KOPT-K1 (cell line): ENCODE results near the gene SLC16A1.

Experiments
- H3K27ac ChIP-seq: fragments of 200-600 bp; sonication (generic); 2 replicates; pipeline ENCODE4 v1.5.1; 2016; ENCODE audit warnings: antibody characterized with exemption, mild to moderate bottlenecking, low read depth, low read length; ENCODE audit not compliant: poor library complexity, severe bottlenecking
- H3K36me3 ChIP-seq: fragments of 200-600 bp; sonication (generic); 2 replicates; pipeline ENCODE4 v1.5.1; 2017; ENCODE audit warnings: antibody characterized with exemption, mild to moderate bottlenecking, low read length, moderate library complexity; ENCODE audit not compliant: insufficient read depth
- H3K9me3 ChIP-seq: fragments of 200-600 bp; sonication (generic); 2 replicates; pipeline ENCODE4 v1.5.1; 2017; ENCODE audit warnings: antibody characterized with exemption, low read length, mild to moderate bottlenecking; ENCODE audit not compliant: insufficient read depth, poor library complexity, severe bottlenecking

The SLC16A1 gene

DNA sequence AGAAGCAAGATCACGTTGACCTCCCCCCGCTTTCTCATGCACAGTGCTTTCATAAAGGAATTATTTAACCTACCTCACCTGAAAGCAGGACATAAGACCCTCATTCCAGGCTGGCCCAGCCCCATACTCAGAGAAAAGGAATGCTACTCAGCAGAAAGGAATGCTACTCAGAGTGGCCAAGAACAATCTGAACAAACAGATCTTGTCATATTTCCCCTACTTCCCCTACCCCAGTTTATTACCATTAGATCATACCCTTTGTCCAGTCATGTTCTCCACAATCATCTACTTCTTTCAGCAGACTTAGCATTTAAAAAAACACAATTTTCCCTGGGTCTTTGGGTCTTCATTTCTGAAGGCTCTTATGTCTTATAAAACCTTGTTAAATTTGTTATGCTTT is 89.8 kb downstream of the SLC16A1 start:
- Histone ChIP-seq H3K36me3 (no peaks in the 10 kb centered on the region), H3K9me3 (no peaks in the 10 kb centered on the region), H3K27ac (no peak overlapping the region)

DNA sequence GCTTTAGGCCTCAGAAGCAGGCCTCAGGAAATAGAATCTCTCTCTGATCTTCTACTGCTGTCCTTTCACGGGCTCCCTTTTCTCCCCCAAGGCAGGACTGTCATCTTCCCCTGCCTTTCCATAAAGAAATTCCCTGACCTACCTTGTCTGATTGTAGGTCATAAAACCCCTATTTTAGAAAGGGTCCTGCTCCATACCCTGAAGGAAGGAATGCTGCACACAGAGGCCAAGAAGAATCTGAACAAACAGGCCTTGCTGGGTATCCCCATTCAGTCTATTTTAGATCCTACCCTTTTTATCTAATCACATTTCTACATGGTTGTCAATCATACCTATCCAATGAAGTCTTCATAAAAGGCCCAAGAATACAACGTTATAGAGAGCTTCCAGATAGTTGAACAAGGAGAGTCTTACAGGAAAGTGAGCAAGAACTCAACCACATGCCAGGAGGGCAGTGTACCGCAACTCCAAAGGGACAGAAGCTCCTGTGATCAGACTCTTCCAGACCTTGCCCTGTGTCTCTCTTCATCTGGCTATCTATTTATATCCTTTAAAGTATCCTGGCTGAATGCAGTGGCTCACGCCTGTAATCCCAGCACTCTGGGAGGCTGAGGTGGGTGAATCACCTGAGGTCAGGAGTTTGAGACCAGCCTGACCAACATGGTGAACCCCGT is 93.1 kb downstream of the SLC16A1 start:
- Histone ChIP-seq H3K9me3 (no peaks in the 10 kb centered on the region), H3K27ac (no peak overlapping the region), H3K36me3 (no peaks in the 10 kb centered on the region)
